Karpas-422 (cell line): ENCODE results near the gene DTNBP1. TPM values are rescaled to one million over a fixed set of nuclear protein-coding genes. Genes with fewer than 3 reads are reported as not detected.

ENCODE experiments used
- DNase-seq: peaks from one replicate; pipeline ENCODE4 v3.0.0-alpha.2; 2015
- H2AFZ ChIP-seq: fragments of 200-600 bp; sonication (generic); 2 replicates; pipeline ENCODE4 v1.6.1; 2014; ENCODE audit warnings: antibody characterized with exemption, low read length, mixed read lengths
- H3K27ac ChIP-seq: fragments of 200-600 bp; sonication (generic); 2 replicates; pipeline ENCODE4 v1.5.1; 2014; ENCODE audit warnings: mild to moderate bottlenecking, low read length, moderate library complexity
- H3K27me3 ChIP-seq: fragments of 200-600 bp; sonication (generic); 2 replicates; pipeline ENCODE4 v1.6.1; 2014; ENCODE audit warnings: low read length, mixed read lengths
- H3K36me3 ChIP-seq: fragments of 200-600 bp; sonication (generic); 2 replicates; pipeline ENCODE4 v1.6.1; 2014; ENCODE audit warnings: low read length, mixed read lengths; ENCODE audit not compliant: insufficient read depth
- H3K4me1 ChIP-seq: fragments of 200-600 bp; sonication (generic); 2 replicates; pipeline ENCODE4 v1.6.1; 2014; ENCODE audit warnings: mild to moderate bottlenecking, low read length, mixed read lengths
- H3K4me2 ChIP-seq: fragments of 200-600 bp; sonication (generic); 2 replicates; pipeline ENCODE4 v1.6.1; 2014; ENCODE audit warnings: low read length, low read depth, mild to moderate bottlenecking; ENCODE audit not compliant: poor library complexity, severe bottlenecking
- H3K4me3 ChIP-seq: fragments of 200-600 bp; sonication (generic); 2 replicates; pipeline ENCODE4 v1.5.1; 2014; ENCODE audit warnings: mild to moderate bottlenecking, antibody characterized with exemption, low read length, mixed read lengths
- H3K79me2 ChIP-seq: fragments of 200-600 bp; sonication (generic); 2 replicates; pipeline ENCODE4 v1.6.1; 2014; ENCODE audit warnings: mild to moderate bottlenecking, low read length, mixed read lengths
- H3K9ac ChIP-seq: fragments of 200-600 bp; sonication (generic); 2 replicates; pipeline ENCODE4 v1.6.0; 2014; ENCODE audit warnings: low read length
- H3K9me2 ChIP-seq: fragments of 200-600 bp; sonication (generic), shearing (Covaris generic); replicated peaks from 2 replicates; pipeline ENCODE4 v1.6.0; 2014; ENCODE audit warnings: mild to moderate bottlenecking, low read length, moderate library complexity; ENCODE audit not compliant: insufficient read depth
- H3K9me3 ChIP-seq: fragments of 300-700, 200-600 bp; sonication (generic); 2 replicates; pipeline ENCODE4 v1.6.1; 2014; ENCODE audit warnings: low read length, mixed read lengths
- H4K20me1 ChIP-seq: fragments of 200-600 bp; sonication (generic); 2 replicates; pipeline ENCODE4 v1.6.1; 2014; ENCODE audit warnings: mild to moderate bottlenecking, antibody characterized with exemption, low read length, low read depth; ENCODE audit not compliant: insufficient read depth
- total RNA-seq: library from RNA; depleted of rRNA; stranded (reverse); fragments of >200 nt; shearing (Covaris generic); gene quantifications from 2 replicates; pipeline ENCODE4 v1.2.3, GENCODE V29; 2014; ENCODE audit warnings: low replicate concordance

DTNBP1 gene
- total RNA-seq, 1 experiment from 2014 or later = 13.8 TPM

- DNase-seq = no peak
- Histone ChIP-seq H2AFZ (no peak overlapping the region), H3K9me3 (no peaks in the 10 kb centered on the region), H4K20me1 (no peaks in the 10 kb centered on the region), H3K36me3 (no peaks in the 10 kb centered on the region; the same call in 1 of the 2 replicates), H3K4me3 (no peak overlapping the region), H3K4me2 (no peak overlapping the region), H3K79me2 (no peaks in the 10 kb centered on the region), H3K4me1 (no peaks in the 10 kb centered on the region), H3K27me3 (no peaks in the 10 kb centered on the region), H3K27ac (no peak overlapping the region), H3K9me2 (no peaks in the 10 kb centered on the region), H3K9ac (no peak overlapping the region)
Measured at GRCh38 chr6:15518057-15518456, 144.8 kb downstream of the DTNBP1 start.

DNA sequence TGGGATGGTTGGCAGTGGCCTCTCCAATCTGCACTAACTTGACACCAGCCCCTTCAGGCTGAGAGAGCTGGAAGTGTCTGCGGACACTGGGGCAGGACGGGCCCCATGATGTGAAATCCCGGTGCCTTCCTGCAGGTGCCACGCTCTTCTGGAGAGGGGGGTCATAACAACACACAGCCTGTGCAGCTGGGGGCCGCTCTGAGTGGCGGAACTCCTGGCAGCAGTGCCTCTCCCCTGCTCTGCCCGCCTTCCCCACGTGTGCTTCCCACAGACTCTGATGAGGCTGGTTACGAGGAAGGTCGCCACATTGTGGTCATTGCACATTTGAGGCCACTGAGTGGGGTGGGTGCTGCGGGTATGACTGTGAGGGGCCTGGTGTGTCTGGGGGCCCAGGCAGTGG is 145.2 kb downstream of the DTNBP1 start:
- Histone ChIP-seq H3K27me3 (no peaks in the 10 kb centered on the region), H3K9me3 (no peaks in the 10 kb centered on the region), H3K4me1 (no peaks in the 10 kb centered on the region), H3K27ac (no peak overlapping the region), H3K9ac (no peak overlapping the region), H3K4me2 (no peak overlapping the region), H3K4me3 (no peak overlapping the region), H3K36me3 (no peaks in the 10 kb centered on the region; the same call in 1 of the 2 replicates), H2AFZ (no peak overlapping the region), H3K79me2 (no peaks in the 10 kb centered on the region), H4K20me1 (no peaks in the 10 kb centered on the region), H3K9me2 (no peaks in the 10 kb centered on the region)
- no peak for DNase-seq

- no peaks in the 10 kb centered on the region for H3K9me3 ChIP-seq
- no peak overlapping the region for H3K27ac ChIP-seq
- no peak overlapping the region for H3K4me3 ChIP-seq
- H3K4me2 ChIP-seq = no peak overlapping the region
- no peak overlapping the region for H3K9ac ChIP-seq
- H4K20me1 ChIP-seq = no peaks in the 10 kb centered on the region
- H3K27me3 ChIP-seq = no peaks in the 10 kb centered on the region
- DNase-seq = no peak
- no peaks in the 10 kb centered on the region for H3K79me2 ChIP-seq
- no peaks in the 10 kb centered on the region for H3K36me3 ChIP-seq
- no peak overlapping the region for H2AFZ ChIP-seq
- no peaks in the 10 kb centered on the region for H3K9me2 ChIP-seq
- H3K4me1 ChIP-seq = no peaks in the 10 kb centered on the region
Measured at GRCh38 chr6:15516923-15517560, 145.8 kb downstream of the DTNBP1 start.

GRCh38 chr6:15516378-15516777 is 146.4 kb downstream of the DTNBP1 start:
- H3K9ac ChIP-seq = no peak overlapping the region
- no peak overlapping the region for H3K27ac ChIP-seq
- H3K36me3 ChIP-seq = no peaks in the 10 kb centered on the region
- no peaks in the 10 kb centered on the region for H3K27me3 ChIP-seq
- H4K20me1 ChIP-seq = no peaks in the 10 kb centered on the region
- DNase-seq = no peak
- no peaks in the 10 kb centered on the region for H3K79me2 ChIP-seq
- no peak overlapping the region for H3K4me3 ChIP-seq
- H3K4me2 ChIP-seq = no peak overlapping the region
- no peaks in the 10 kb centered on the region for H3K9me3 ChIP-seq
- no peaks in the 10 kb centered on the region for H3K4me1 ChIP-seq
- H3K9me2 ChIP-seq = no peaks in the 10 kb centered on the region
- no peak overlapping the region for H2AFZ ChIP-seq

DNA sequence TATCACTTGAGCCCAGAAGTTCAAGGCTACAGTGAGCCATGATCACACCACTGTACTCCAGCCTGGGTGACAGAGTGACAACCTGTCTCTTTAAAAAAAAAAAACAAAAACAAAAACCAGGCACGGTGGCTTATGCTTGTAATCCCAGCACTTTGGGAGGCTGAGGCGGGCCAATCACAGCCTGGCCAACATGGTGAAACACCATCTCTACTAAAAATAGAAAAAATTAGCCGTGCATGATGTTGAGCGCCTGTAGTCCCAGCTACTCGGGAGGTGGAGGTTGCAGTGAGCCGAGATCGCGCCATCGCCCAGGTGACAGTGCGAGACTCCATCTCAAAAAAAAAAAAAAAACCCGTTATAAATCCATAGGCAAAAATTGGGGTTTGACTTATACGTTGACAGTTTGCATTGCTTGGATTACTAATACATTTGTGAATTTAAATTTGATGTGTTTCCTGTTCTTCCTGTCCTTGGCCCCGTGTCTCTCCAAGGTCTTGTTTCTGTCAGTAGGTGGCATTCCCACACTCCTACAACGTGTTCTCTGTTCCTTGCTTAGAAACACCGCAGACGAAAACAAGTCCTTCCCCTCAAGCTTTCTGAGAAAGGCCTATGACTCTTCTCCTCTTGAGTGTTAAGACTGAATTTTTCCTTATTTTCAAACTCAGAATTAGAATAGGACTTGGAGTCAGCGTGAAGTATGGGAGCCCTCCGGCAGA is 147.0 kb downstream of the DTNBP1 start:
- no peaks in the 10 kb centered on the region for H4K20me1 ChIP-seq
- H3K79me2 ChIP-seq = no peaks in the 10 kb centered on the region
- H3K4me1 ChIP-seq = no peaks in the 10 kb centered on the region
- H3K9me3 ChIP-seq = no peaks in the 10 kb centered on the region
- no peak overlapping the region for H3K4me2 ChIP-seq
- no peak overlapping the region for H3K9ac ChIP-seq
- no peaks in the 10 kb centered on the region for H3K9me2 ChIP-seq
- no peak for DNase-seq
- no peak overlapping the region for H2AFZ ChIP-seq
- no peaks in the 10 kb centered on the region for H3K27me3 ChIP-seq
- no peak overlapping the region for H3K27ac ChIP-seq
- H3K36me3 ChIP-seq = no peaks in the 10 kb centered on the region
- no peak overlapping the region for H3K4me3 ChIP-seq

GRCh38 chr6:15515226-15515625 is 147.6 kb downstream of the DTNBP1 start:
- Histone ChIP-seq H3K4me3 (no peak overlapping the region), H3K27me3 (no peaks in the 10 kb centered on the region), H3K27ac (no peak overlapping the region), H3K9me3 (no peaks in the 10 kb centered on the region), H3K9me2 (no peaks in the 10 kb centered on the region), H3K36me3 (no peaks in the 10 kb centered on the region), H3K79me2 (no peaks in the 10 kb centered on the region), H3K4me2 (no peak overlapping the region), H3K4me1 (no peaks in the 10 kb centered on the region), H4K20me1 (no peaks in the 10 kb centered on the region), H2AFZ (no peak overlapping the region), H3K9ac (no peak overlapping the region)
- DNase-seq = no peak

GRCh38 chr6:15513801-15514711 is 148.8 kb downstream of the DTNBP1 start:
- Histone ChIP-seq H4K20me1 (no peaks in the 10 kb centered on the region), H3K36me3 (no peaks in the 10 kb centered on the region), H3K4me2 (no peak overlapping the region), H3K9ac (no peak overlapping the region), H3K27me3 (no peaks in the 10 kb centered on the region), H3K79me2 (no peaks in the 10 kb centered on the region), H3K9me2 (no peaks in the 10 kb centered on the region), H3K27ac (no peak overlapping the region), H3K4me3 (no peak overlapping the region), H2AFZ (no peak overlapping the region), H3K9me3 (no peaks in the 10 kb centered on the region), H3K4me1 (no peaks in the 10 kb centered on the region)
- no peak for DNase-seq

DNA sequence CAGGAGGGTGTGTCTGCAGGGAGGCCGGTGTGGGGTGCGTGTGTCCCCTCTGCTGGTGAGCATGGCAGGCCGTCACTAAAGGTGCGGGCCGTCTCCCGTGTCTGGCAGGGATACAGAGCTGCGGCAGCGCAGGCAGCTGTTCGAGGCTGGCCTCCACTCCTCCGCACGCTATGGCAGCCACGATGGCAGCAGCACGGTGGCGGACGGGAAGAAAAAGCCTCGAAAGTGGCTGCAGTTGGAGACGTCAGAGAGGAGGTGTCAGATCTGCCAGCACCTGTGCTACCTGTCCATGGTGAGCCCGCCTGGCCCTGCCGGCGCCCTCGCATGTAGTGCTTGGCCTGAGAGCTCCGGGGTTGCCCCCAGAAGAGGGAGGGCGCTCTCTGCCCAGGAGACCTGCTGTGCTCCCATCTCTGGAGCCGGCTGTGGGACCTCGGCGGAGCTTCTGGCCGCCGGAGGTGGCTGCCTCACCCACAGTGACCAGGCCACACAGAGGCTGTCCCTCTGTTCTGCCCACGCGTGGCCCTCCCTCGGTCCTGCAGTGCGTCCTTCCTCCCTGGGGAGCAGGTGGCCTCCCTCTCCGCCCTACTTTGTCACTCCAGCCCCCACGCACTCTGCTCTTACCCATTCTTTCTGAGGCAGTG is 149.6 kb downstream of the DTNBP1 start:
- Histone ChIP-seq H3K4me2 (no peak overlapping the region), H3K79me2 (no peaks in the 10 kb centered on the region), H3K27me3 (no peaks in the 10 kb centered on the region), H3K4me1 (no peaks in the 10 kb centered on the region), H4K20me1 (no peaks in the 10 kb centered on the region), H3K27ac (no peak overlapping the region), H3K9me3 (no peaks in the 10 kb centered on the region), H3K9me2 (no peaks in the 10 kb centered on the region), H3K36me3 (no peaks in the 10 kb centered on the region), H2AFZ (no peak overlapping the region), H3K9ac (no peak overlapping the region), H3K4me3 (no peak overlapping the region)
- no peak for DNase-seq
